C4-2B (cell line): ENCODE results near the gene LDB2.

Experiments used
- ZFX ChIP-seq: fragments of 450-650 bp; IDR thresholded peaks from 2 replicates; pipeline ENCODE4 v1.6.1; 2017
- TF ChIP-seq, protein P1 (sequence below): fragments of 450-650 bp; conservative IDR thresholded peaks from 2 replicates; pipeline ENCODE4 v1.5.1; 2017; ENCODE audit warnings: mild to moderate bottlenecking

DNA sequence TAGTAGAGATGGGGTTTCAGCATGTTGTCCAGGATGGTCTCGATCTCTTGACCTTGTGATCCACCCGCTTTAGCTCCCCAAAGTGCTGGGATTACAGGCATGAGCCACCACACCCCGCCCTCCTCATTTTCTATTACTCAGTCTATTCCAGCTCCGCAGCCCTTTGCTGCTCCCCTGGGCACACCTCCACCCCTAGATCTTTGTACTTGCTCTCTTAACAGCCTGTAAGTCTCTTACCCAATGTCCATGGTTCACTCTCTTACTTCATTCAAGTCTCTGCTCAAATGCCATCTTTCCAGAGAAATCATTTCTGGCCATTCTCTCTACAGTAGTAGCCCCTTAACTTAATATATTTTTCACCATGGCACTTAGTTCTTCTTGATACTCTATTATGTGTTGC is 64.7 kb downstream of the LDB2 start:
- TF ChIP-seq, protein P1, sequence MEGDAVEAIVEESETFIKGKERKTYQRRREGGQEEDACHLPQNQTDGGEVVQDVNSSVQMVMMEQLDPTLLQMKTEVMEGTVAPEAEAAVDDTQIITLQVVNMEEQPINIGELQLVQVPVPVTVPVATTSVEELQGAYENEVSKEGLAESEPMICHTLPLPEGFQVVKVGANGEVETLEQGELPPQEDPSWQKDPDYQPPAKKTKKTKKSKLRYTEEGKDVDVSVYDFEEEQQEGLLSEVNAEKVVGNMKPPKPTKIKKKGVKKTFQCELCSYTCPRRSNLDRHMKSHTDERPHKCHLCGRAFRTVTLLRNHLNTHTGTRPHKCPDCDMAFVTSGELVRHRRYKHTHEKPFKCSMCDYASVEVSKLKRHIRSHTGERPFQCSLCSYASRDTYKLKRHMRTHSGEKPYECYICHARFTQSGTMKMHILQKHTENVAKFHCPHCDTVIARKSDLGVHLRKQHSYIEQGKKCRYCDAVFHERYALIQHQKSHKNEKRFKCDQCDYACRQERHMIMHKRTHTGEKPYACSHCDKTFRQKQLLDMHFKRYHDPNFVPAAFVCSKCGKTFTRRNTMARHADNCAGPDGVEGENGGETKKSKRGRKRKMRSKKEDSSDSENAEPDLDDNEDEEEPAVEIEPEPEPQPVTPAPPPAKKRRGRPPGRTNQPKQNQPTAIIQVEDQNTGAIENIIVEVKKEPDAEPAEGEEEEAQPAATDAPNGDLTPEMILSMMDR: no peak
- no peak for TF ChIP-seq ZFX
